T-cell (primary cell): ENCODE results near the gene UACA. TPM values are rescaled to one million over a fixed set of nuclear protein-coding genes. Genes with fewer than 3 reads are reported as not detected.
"Not testable (repeated sequence)": the region's sequence is repeated elsewhere in the genome, so short reads cannot be mapped to it uniquely, and the experiment has no call there.

ENCODE experiments used
- ATAC-seq, 4 experiments: fragments of 200-7000 bp in 3 of 4; fragments of 150-1000 bp in 1 of 4; cut with Tn5 transposase; replicated peaks in 1 of 4; 1 replicate in 3 of 4; 2 replicates in 1 of 4; pipeline ENCODE4 v1.10.0; 2021; ENCODE audit warnings: moderate library complexity in 3 of 4, mild to moderate bottlenecking in 2 of 4, moderate number of reproducible peaks in 1 of 4
- CTCF ChIA-PET, 2 donors: fragments of 300-600 bp; sonication (Branson Sonifier 250); formaldehyde crosslinking; loops; one replicate each; lab custom pipeline; 2022; ENCODE audit warnings: antibody characterized with exemption in 2 of 2; lab: Charles Lee
- POLR2A ChIA-PET, 2 donors: fragments of 300-600 bp; sonication (Branson Sonifier 250); formaldehyde crosslinking; loops; one replicate each; lab custom pipeline; 2022; ENCODE audit warnings: antibody characterized with exemption in 2 of 2; lab: Charles Lee
- DNase-seq, 35 experiments: peaks; one replicate each; pipeline versions ENCODE4 v3.0.0 to v3.0.0-alpha.2; 2013 to 2023
- H3K27ac ChIP-seq: one replicate; pipeline ENCODE4 v1.5.1; 2013; ENCODE audit warnings: low read length
- H3K27me3 ChIP-seq, 2 experiments: replicated peaks in 1 of 2; 1 replicate in 1 of 2; 2 replicates in 1 of 2; pipeline versions ENCODE4 v1.6.1 to v1.7.0; 2013; ENCODE audit warnings: low read length in 1 of 2, mixed read lengths in 1 of 2; ENCODE audit not compliant: control insufficient read depth in 2 of 2, insufficient read depth in 2 of 2; ENCODE audit errors: extremely low read depth in 1 of 2
- H3K36me3 ChIP-seq, 2 donors: 1 replicate in 1 of 2; 2 replicates in 1 of 2; pipeline versions ENCODE4 v1.6.1 to v1.7.0; 2013; ENCODE audit warnings: low read length in 1 of 2; ENCODE audit not compliant: control insufficient read depth in 2 of 2, insufficient read depth in 1 of 2; ENCODE audit errors: extremely low read depth in 1 of 2
- H3K4me1 ChIP-seq, 2 experiments: 1 replicate in 1 of 2; 2 replicates in 1 of 2; pipeline versions ENCODE4 v1.6.1 to v1.7.0; 2013; ENCODE audit warnings: low read length in 2 of 2, mixed read lengths in 1 of 2; ENCODE audit not compliant: insufficient read depth in 2 of 2, control insufficient read depth in 1 of 2; ENCODE audit errors: extremely low read depth in 1 of 2
- H3K4me3 ChIP-seq, 2 donors: 1 replicate in 1 of 2; 2 replicates in 1 of 2; pipeline versions ENCODE4 v1.5.1 to v1.7.0; 2013; ENCODE audit warnings: mild to moderate bottlenecking in 2 of 2, low read length in 1 of 2, moderate library complexity in 1 of 2; ENCODE audit not compliant: control insufficient read depth in 1 of 2; ENCODE audit errors: extremely low read depth in 1 of 2
- H3K9me3 ChIP-seq: 2 replicates; pipeline ENCODE4 v1.7.0; 2013
- H3K27ac Mint-ChIP-seq, 2 donors: one replicate each; pipeline ENCODE4 v1.8.0; 2020 to 2021; ENCODE audit warnings: mild to moderate bottlenecking in 2 of 2, mixed read lengths in 2 of 2
- H3K27me3 Mint-ChIP-seq, 2 donors: one replicate each; pipeline ENCODE4 v1.8.0; 2021 to 2022; ENCODE audit warnings: mixed read lengths in 2 of 2
- H3K36me3 Mint-ChIP-seq: one replicate; pipeline ENCODE4 v1.8.0; 2021; ENCODE audit warnings: mixed read lengths
- H3K4me1 Mint-ChIP-seq, 3 donors: one replicate each; pipeline ENCODE4 v1.8.0; 2020 to 2022; ENCODE audit warnings: mixed read lengths in 3 of 3, mild to moderate bottlenecking in 1 of 3
- H3K4me3 Mint-ChIP-seq, 3 donors: one replicate each; pipeline ENCODE4 v1.8.0; 2020 to 2022; ENCODE audit warnings: mild to moderate bottlenecking in 3 of 3, mixed read lengths in 3 of 3, moderate library complexity in 3 of 3
- H3K9me3 Mint-ChIP-seq, 3 donors: one replicate each; pipeline ENCODE4 v1.8.0; 2020 to 2022; ENCODE audit warnings: mixed read lengths in 3 of 3
- WGBS: methylation state at CpG from one replicate; pipeline ENCODE4 v1.1.5; 2013; ENCODE audit warnings: missing lambda C conversion rate; ENCODE audit not compliant: insufficient coverage; 5-methylcytosine and 5-hydroxymethylcytosine counted together
- total RNA-seq, 35 experiments: library from RNA in 6 of 35; stranded (reverse) in 6 of 35; fragments of 120-200 nt in 1 of 35; gene quantifications; one replicate each; pipeline versions ENCODE4 v1.2.1 to v1.2.4 and lab custom pipeline; 2013 to 2026

Gene UACA
- total RNA-seq (1 to 10 TPM in 1 of 5 donors, under 1 TPM in 4; 0.08 to 1.3 (median 0.70) TPM), total RNA-seq (lab: John Stamatoyannopoulos, UW) (0.06 to 3.0 (median 0.86) reads per million in 29 experiments)
- 0.83 TPM for total RNA-seq (2013)

- Mint-ChIP-seq H3K27me3 (peaks cover 38 to 56% of the 10 kb centered on the region in 2 donors), H3K36me3 (no peaks in the 10 kb centered on the region), H3K4me3 (peak within 1 kb of the TSS; percentile 76 to 89 (median 80)), H3K27ac (no peak within 1 kb of the TSS), H3K9me3 (no peaks in the 10 kb centered on the region), H3K4me1 (peaks cover 12 to 21% (median 19%) of the 10 kb centered on the region in 3 donors)
- Histone ChIP-seq H3K27ac (no peak within 1 kb of the TSS), H3K9me3 (no peaks in the 10 kb centered on the region), H3K27me3 (peaks cover 15 to 30% of the 10 kb centered on the region in 2 experiments), H3K4me1 (peaks cover 6 to 17% of the 10 kb centered on the region in 2 experiments), H3K4me3 (peak within 1 kb of the TSS; percentile 41 to 48), H3K36me3 (no peaks in the 10 kb centered on the region)
- peak; percentile 3 to 68 (median 43) for DNase-seq
- ATAC-seq, result peak; percentile 96 to 99 (median 98)
- CTCF ChIA-PET, result no interaction called here
- WGBS, result under 1% methylated on average over 67 of the region's 79 CpGs
- POLR2A ChIA-PET, result interaction anchor here in 1 of 2 donors (0.5 kb wide), 1 partner anchor 11 kb away, joined by 5 read pairs; no protein-coding TSS in a partner anchor
These were observed at the start of gene UACA for GRCh38 chr15:70763120-70763949. Gene UACA (minus strand): TSS chr15:70763558. CDS start chr15:70763407, 151 bp downstream.

GRCh38 chr15:70812827-70813364, 49.5 kb upstream of the UACA start:
- ATAC-seq (no peak), DNase-seq (no peak)
- Histone ChIP-seq H3K36me3 (no peaks in the 10 kb centered on the region), H3K9me3 (no peaks in the 10 kb centered on the region), H3K27ac (no peak overlapping the region), H3K4me1 (no peaks in the 10 kb centered on the region), H3K27me3 (peaks cover 0 to 9% of the 10 kb centered on the region in 2 experiments), H3K4me3 (no peak overlapping the region)
- ChIA-PET POLR2A (interaction anchor here in 1 of 2 donors (0.5 kb wide), 1 partner anchor 1364 kb away, joined by 7 read pairs; no protein-coding TSS in a partner anchor), CTCF (interaction anchor here in 1 of 2 donors (0.6 to 0.7 kb wide), 2 partner anchors 13 to 875 kb away, joined by 3 read pairs; no protein-coding TSS in a partner anchor)
- H3K9me3 Mint-ChIP-seq, result no peaks in the 10 kb centered on the region
- H3K4me1 Mint-ChIP-seq, result peaks cover 0 to 4% (median 2%) of the 10 kb centered on the region in 3 donors
- H3K27ac Mint-ChIP-seq, result no peak overlapping the region
- WGBS, result 100% methylated on average over 1 of the region's 4 CpGs
- H3K27me3 Mint-ChIP-seq, result peaks cover 3 to 10% of the 10 kb centered on the region in 2 donors
- no peak overlapping the region for H3K4me3 Mint-ChIP-seq
- H3K36me3 Mint-ChIP-seq, result no peaks in the 10 kb centered on the region

GRCh38 chr15:70810916-70811578, 47.7 kb upstream of the UACA start:
- no peak overlapping the region for H3K27ac Mint-ChIP-seq
- POLR2A ChIA-PET, result no interaction called here

GRCh38 chr15:70806992-70807712, 43.8 kb upstream of the UACA start:
- Mint-ChIP-seq H3K27ac (no peak overlapping the region), H3K9me3 (no peaks in the 10 kb centered on the region), H3K4me1 (peaks cover 0 to 5% (median 5%) of the 10 kb centered on the region in 3 donors), H3K27me3 (peaks cover 0 to 12% of the 10 kb centered on the region in 2 donors), H3K4me3 (no peak overlapping the region), H3K36me3 (no peaks in the 10 kb centered on the region)
- Histone ChIP-seq H3K4me1 (no peaks in the 10 kb centered on the region), H3K27ac (no peak overlapping the region), H3K9me3 (no peaks in the 10 kb centered on the region), H3K4me3 (no peak overlapping the region), H3K36me3 (no peaks in the 10 kb centered on the region), H3K27me3 (peaks cover 0 to 9% of the 10 kb centered on the region in 2 experiments)
- WGBS, result 60% methylated on average over 6 of the region's 9 CpGs
- CTCF ChIA-PET, result no interaction called here
- POLR2A ChIA-PET, result no interaction called here
- DNase-seq (no peak), ATAC-seq (no peak)

More at GRCh38 chr15:70810916-70811578, 47.7 kb upstream of the UACA start:
- no peak overlapping the region for H3K4me3 ChIP-seq
- no peaks in the 10 kb centered on the region for H3K9me3 Mint-ChIP-seq
- DNase-seq, result no peak
- ATAC-seq, result no peak
- H3K4me1 ChIP-seq, result no peaks in the 10 kb centered on the region
- H3K36me3 Mint-ChIP-seq, result no peaks in the 10 kb centered on the region
- H3K36me3 ChIP-seq, result no peaks in the 10 kb centered on the region
- no peak overlapping the region for H3K4me3 Mint-ChIP-seq
- peaks cover 3 to 10% of the 10 kb centered on the region in 2 donors for H3K27me3 Mint-ChIP-seq
- H3K9me3 ChIP-seq, result no peaks in the 10 kb centered on the region
- H3K27ac ChIP-seq, result no peak overlapping the region
- CTCF ChIA-PET, result interaction anchor here (0.6 to 1.4 kb wide), 9 partner anchors 10 to 133 kb away, joined by 3 to 4 read pairs (median 3); no protein-coding TSS in a partner anchor
- H3K27me3 ChIP-seq, result peaks cover 0 to 11% of the 10 kb centered on the region in 2 experiments
- 79% methylated on average over 4 of the region's 9 CpGs for WGBS
- H3K4me1 Mint-ChIP-seq, result peaks cover 0 to 6% (median 5%) of the 10 kb centered on the region in 3 donors

GRCh38 chr15:70804388-70804787, 41.0 kb upstream of the UACA start:
- H3K4me1 ChIP-seq, H3K27me3 ChIP-seq, H3K4me1 Mint-ChIP-seq, H3K36me3 ChIP-seq, POLR2A ChIA-PET, DNase-seq, H3K9me3 ChIP-seq, ATAC-seq, H3K36me3 Mint-ChIP-seq, H3K27me3 Mint-ChIP-seq, H3K27ac Mint-ChIP-seq, H3K9me3 Mint-ChIP-seq, H3K27ac ChIP-seq, CTCF ChIA-PET, H3K4me3 Mint-ChIP-seq, H3K4me3 ChIP-seq: not testable (repeated sequence)
- 89% methylated on average over 3 of the region's 9 CpGs for WGBS
